LHCN-M2 (cell line): ENCODE measurements around the gene UGT3A1. TPM values are rescaled to one million over a fixed set of nuclear protein-coding genes. Genes with fewer than 3 reads are reported as not detected.
A peak's percentile ranks its signal among the peaks of the same experiment; 100 is the strongest.

Experiments used
- DNase-seq: peaks from one replicate; pipeline ENCODE4 v3.0.0-alpha.2; 2012; ENCODE audit warnings: low read depth
- total RNA-seq: library from RNA; depleted of rRNA; stranded (reverse); fragments of >200 nt; gene quantifications from 2 replicates; pipeline ENCODE4 v1.2.3, GENCODE V29; 2014; rRNA removed

UGT3A1 gene
- total RNA-seq, 1 experiment from 2014 or later = not detected

GRCh38 chr5:35908814-35909213 lies 82.4 kb downstream of the UGT3A1 start:
- no peak for DNase-seq

- DNase-seq = no peak
Observed at GRCh38 chr5:35908228-35908627, 83.0 kb downstream of the UGT3A1 start.

- DNase-seq = no peak
Observed at GRCh38 chr5:35904443-35905132, 86.6 kb downstream of the UGT3A1 start.

DNA sequence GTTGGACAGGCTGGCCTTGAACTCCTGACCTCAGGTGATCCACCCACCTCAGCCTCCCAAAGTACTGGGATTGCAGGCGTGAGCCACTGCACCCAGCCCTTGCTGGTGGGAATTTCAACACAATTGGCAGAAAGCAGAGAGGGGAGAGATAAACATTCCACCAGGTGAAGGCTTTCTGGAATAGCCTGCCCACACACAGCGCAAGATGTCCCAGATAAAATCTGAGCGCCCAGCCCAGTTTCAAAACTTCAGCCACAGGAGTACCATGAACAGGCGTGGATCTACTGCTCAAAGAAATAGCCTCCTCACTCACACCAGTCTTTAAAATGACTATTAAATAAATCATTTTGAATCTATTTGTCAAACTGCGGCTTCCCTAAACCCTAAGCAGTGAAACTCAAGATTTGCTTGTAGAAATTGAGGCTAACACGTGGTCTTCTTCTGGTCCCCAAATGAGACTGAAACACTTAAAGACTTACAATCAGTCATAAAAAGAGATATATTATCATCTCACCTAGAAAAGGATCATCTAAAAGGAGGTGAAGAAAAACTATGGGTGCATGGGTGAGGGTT lies 87.5 kb downstream of the UGT3A1 start:
- DNase-seq = no peak

GRCh38 chr5:35902046-35902672 lies 89.0 kb downstream of the UGT3A1 start:
- peak; percentile 17 for DNase-seq

Other genes starting within 250 kb of the UGT3A1 start
- 6.7 and 7.3 TPM in 2 replicates for gene IL7R, start 134.5 kb downstream of the UGT3A1 start, total RNA-seq
- gene CAPSL, start 52.8 kb downstream of the UGT3A1 start, total RNA-seq = 0.26 and 0.52 TPM in 2 replicates
- gene UGT3A2, start 75.5 kb upstream of the UGT3A1 start, total RNA-seq = 1.1 TPM in 1 of 2 replicates, not detected in the other
- 14.7 and 15.9 TPM in 2 replicates for gene LMBRD2, start 160.5 kb upstream of the UGT3A1 start, total RNA-seq
- 62.6 and 88.0 TPM in 2 replicates for gene SKP2, start 160.7 kb upstream of the UGT3A1 start, total RNA-seq